NCI-H446 treated with DMSO at 0.1 percent for 48 hours (cell line): ENCODE measurements around the gene CNTN4.

Source experiments
- DNase-seq: peaks from one replicate; lab custom pipeline; 2025; lab: John Stamatoyannopoulos, UW

Gene CNTN4

GRCh38 chr3:2920103-2920502 lies 821.4 kb downstream of the CNTN4 start:
- DNase-seq = no peak

- DNase-seq = no peak
These were observed 822.8 kb downstream of the CNTN4 start for GRCh38 chr3:2921452-2921851.

- no peak for DNase-seq
These were observed 823.2 kb downstream of the CNTN4 start for GRCh38 chr3:2921903-2922302.

GRCh38 chr3:2923390-2923789 lies 824.7 kb downstream of the CNTN4 start:
- no peak for DNase-seq

- DNase-seq = no peak
These were observed 828.6 kb downstream of the CNTN4 start for GRCh38 chr3:2927259-2927658.

GRCh38 chr3:2929574-2929973 lies 830.9 kb downstream of the CNTN4 start:
- no peak for DNase-seq

- DNase-seq = no peak
These were observed 832.6 kb downstream of the CNTN4 start for GRCh38 chr3:2931265-2931664.

- no peak for DNase-seq
These were observed 835.9 kb downstream of the CNTN4 start for GRCh38 chr3:2934541-2934940.

GRCh38 chr3:2937055-2937454 lies 838.4 kb downstream of the CNTN4 start:
- no peak for DNase-seq

GRCh38 chr3:2937592-2937991 lies 838.9 kb downstream of the CNTN4 start:
- no peak for DNase-seq

GRCh38 chr3:2938711-2939110 lies 840.0 kb downstream of the CNTN4 start:
- no peak for DNase-seq

GRCh38 chr3:2940062-2940461 lies 841.4 kb downstream of the CNTN4 start:
- DNase-seq = no peak

GRCh38 chr3:2944628-2945027 lies 846.0 kb downstream of the CNTN4 start:
- no peak for DNase-seq

GRCh38 chr3:2945121-2945520 lies 846.5 kb downstream of the CNTN4 start:
- no peak for DNase-seq

GRCh38 chr3:2947536-2947935 lies 848.9 kb downstream of the CNTN4 start:
- no peak for DNase-seq

GRCh38 chr3:2948882-2949281 lies 850.2 kb downstream of the CNTN4 start:
- DNase-seq = no peak

- no peak for DNase-seq
These were observed 851.5 kb downstream of the CNTN4 start for GRCh38 chr3:2950159-2950558.

GRCh38 chr3:2957115-2957514 lies 858.4 kb downstream of the CNTN4 start:
- no peak for DNase-seq

GRCh38 chr3:2958551-2958950 lies 859.9 kb downstream of the CNTN4 start:
- no peak for DNase-seq

- DNase-seq = no peak
These were observed 862.9 kb downstream of the CNTN4 start for GRCh38 chr3:2961576-2961975.

- no peak for DNase-seq
These were observed 869.2 kb downstream of the CNTN4 start for GRCh38 chr3:2967871-2968270.

- no peak for DNase-seq
These were observed 869.8 kb downstream of the CNTN4 start for GRCh38 chr3:2968475-2968874.

- no peak for DNase-seq
These were observed 877.5 kb downstream of the CNTN4 start for GRCh38 chr3:2976212-2976611.

GRCh38 chr3:2976796-2977195 lies 878.1 kb downstream of the CNTN4 start:
- no peak for DNase-seq
